GM18498 (cell line): Measurements from ENCODE around the gene RXFP2.

Experiments used
- ATAC-seq: cut with Tn5 transposase; IDR thresholded peaks from one replicate; pipeline ENCODE4 v1.9.1; 2021; ENCODE audit warnings: mild to moderate bottlenecking, moderate library complexity; ENCODE audit not compliant: unreplicated experiment

RXFP2 gene

DNA sequence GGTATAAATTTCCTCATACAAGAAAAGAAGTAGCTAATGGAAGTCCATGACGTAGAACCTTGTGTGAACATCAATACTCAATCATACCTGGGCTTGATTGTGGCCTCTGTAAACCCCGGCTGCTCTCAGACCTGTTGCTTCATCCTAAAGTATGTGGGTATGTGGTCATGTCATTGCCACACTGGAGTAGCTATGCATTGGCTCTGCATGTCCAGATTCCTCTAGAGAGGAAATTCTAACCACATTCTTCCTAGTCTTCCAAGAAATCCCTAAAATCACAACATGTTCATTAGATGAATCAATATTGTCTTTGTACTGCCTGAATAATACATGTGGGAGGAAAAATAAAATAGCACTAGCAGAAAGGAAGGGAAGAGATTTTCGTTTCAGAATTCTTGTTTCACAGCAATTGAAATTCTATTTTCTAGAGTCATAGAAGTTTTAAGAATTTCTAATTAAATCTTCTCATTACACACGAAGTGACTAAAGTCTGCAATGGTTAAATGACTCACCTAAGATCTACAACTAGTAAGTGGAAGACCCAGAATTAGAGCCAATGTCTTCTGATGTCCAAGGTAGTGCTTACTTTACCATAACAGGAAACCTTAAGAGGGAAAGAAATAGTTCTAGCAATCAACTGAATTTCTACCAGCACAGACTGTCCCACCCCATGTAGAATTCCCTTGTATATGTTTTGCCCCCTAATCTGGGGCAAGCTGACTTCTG lies 28.0 kb downstream of the RXFP2 start:
- no peak for ATAC-seq

DNA sequence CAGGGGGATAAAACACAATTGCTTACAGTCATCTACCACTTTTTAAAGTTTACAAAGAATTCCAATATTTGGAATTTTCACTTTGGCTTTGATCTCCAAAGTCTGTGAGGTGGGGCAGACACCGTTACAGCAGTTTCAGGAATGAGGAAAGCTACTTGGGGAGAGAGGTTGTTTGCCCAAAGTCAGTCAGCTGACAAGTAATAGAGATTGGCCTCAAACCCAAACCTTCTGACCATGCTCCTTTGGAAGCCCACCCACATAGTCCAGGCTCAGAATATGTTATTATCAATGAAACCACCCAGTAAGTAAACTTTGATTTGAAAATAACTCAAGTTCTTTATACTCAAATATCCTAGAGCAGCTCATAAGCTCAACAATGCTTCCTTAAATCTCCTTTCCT lies 29.0 kb downstream of the RXFP2 start:
- no peak for ATAC-seq

DNA sequence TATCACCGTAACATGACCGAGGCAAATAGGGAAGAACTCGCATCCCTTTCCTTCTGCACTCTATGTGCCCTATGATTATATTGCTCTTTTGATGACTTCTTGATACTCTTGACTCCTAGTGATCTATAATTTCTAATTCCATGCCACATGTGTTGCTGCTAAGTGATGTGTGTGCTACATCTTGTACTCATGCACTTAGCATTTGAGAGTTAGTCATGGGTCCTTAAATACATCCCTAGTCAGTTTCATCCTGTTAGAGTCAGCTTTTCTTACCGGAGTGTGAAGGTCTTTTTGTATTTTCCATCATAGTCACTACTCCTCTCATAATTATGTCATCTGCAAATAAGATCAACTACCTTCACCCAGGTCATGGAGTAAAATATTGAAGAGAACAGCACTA lies 30.2 kb downstream of the RXFP2 start:
- ATAC-seq, result no peak

- ATAC-seq, result no peak
Observed at GRCh38 chr13:31772231-31772630, 32.9 kb downstream of the RXFP2 start.

DNA sequence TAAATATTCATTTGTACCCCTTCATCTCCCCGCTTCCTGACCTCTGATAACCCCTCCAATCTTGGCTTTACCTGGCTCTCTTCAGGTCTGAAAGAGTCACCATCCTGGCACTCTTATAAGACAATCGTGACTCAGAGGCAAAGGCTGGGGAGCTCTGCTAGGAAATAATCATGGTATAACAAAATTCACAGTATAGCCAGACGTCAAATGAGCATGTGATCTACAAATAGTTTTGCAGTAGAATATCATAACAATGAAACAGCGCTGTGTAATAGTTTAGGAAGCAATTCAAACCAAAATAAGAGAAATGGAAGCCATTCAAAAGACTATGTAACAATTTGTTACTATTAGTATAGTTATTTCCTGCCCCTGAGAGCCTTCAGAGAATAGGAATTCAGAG lies 34.2 kb downstream of the RXFP2 start:
- ATAC-seq, result no peak

DNA sequence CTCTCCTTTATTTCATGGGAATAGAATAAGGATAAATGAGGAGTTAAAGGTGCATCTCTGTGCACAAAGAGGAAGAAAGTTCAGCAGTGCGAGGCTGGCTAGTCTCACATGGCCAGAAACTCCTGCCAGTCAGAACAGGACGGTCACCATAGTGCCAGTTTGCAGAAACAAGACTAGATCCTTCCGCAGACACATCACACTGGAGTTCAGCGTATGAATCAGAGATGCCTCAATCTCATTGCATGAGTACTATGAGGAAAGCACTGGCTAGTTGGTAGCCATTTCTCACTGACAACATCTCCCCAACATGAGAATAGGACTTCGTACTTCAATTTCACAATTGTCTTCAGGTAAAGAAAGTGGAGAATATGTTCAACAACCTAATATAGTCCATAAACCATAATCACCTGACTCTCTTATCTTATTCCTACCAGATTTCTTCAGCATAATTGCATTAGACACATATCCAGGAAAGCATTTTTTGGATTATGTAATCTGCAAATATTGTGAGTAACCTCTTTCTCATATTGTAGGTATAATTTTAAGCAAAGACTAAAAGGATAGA lies 34.9 kb downstream of the RXFP2 start:
- ATAC-seq, result no peak

DNA sequence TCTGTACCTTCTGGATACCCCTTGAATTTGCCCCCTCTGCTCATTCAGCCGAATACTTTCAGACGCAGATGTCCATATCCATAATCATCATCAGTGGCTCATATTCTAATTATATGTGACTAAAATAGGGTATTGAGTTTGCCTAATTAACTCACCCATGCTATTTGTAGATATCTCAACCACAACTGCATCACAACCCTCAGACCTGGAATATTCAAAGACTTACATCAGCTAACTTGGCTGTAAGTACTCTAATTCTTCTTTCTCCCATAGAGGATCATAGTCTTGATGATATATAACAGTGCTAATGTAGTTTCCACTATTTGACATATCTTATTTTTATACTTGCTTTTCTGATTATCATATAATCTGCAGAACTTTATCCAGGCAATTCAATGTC lies 35.8 kb downstream of the RXFP2 start:
- no peak for ATAC-seq

GRCh38 chr13:31775686-31776085 lies 36.4 kb downstream of the RXFP2 start:
- no peak for ATAC-seq

- ATAC-seq, result no peak
Observed at GRCh38 chr13:31781064-31781463, 41.7 kb downstream of the RXFP2 start.

- no peak for ATAC-seq
Observed at GRCh38 chr13:31786011-31786410, 46.7 kb downstream of the RXFP2 start.

DNA sequence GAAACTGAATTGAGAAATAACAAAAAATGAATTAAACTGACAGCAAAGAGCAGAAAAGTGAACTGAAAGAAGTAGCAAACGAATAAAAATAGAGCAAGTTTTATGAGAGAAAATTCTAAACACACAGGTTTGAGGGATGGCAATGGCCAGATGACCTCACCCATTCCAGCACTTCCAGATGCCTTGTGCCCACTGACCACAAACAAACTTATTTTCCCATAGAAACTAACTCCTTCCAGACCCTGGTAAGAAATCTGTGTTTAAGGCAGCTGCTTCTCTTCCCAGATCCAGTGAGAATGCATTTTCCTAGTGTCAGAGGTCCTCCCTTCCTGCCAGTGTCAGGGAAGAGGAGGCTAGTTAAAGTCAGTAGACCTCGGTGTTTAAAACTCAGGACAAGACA lies 51.7 kb downstream of the RXFP2 start:
- ATAC-seq, result no peak

- ATAC-seq, result no peak
Observed at GRCh38 chr13:31793246-31793645, 53.9 kb downstream of the RXFP2 start.

DNA sequence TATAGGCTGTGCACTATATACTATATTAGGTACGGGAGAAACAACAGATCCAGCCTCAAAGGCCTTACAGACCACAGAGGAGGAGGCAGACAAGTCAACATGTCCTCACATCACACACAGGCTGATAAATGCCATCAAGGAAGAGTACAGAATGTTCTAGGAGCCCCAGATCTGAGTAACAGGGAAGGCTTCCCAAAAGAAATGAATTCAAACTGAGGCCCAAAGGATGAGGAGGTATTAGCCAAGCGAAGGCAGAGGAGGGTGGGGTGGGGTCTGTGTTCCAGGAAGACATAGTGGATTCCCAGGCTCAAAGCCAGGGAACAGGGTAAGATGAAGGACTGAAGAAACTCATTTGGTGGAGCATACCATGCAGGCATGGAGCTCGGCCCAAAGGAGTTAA lies 55.1 kb downstream of the RXFP2 start:
- ATAC-seq, result no peak

DNA sequence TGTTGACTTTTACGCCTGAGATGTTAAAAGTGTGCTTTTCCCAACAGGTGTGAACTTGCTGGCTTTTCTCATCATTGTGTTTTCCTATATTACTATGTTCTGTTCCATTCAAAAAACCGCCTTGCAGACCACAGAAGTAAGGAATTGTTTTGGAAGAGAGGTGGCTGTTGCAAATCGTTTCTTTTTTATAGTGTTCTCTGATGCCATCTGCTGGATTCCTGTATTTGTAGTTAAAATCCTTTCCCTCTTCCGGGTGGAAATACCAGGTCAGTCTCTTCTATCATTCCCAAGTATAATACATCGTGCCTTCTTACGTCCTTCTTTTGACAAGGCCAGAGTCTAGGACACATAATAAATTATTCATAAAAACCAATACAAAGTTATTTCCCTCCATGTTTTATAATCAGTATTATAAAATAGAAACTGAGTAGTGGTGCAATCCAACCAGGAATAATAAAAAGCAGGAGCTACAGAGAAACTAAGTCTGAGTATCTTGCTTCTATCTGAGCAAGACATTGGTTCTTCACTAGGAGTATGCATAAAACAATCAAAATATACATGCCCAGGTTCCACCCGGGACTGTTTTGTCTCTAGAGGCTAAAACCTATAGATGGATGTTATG lies 57.9 kb downstream of the RXFP2 start:
- no peak for ATAC-seq

GRCh38 chr13:31798189-31798588 lies 58.9 kb downstream of the RXFP2 start:
- ATAC-seq, result no peak

DNA sequence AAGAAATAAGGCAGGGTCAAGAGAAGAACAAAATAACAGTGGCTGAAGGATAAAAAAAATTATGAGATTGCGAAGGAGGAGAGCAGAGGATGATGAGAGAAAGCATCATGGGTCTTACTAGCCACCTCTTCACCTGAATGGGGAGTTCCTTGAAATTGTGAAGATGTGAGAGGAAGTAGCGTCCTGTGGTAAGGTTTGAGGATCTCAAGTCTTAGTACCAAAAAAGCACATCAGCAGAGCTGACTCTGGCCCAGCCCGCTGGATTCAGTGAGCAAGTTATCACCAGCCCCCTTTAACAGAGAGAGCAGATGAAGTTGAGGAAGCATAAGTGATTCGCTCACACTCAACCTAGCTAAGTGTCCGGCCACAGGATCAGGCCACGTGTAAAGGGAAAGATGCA lies 61.8 kb downstream of the RXFP2 start:
- ATAC-seq, result no peak

- no peak for ATAC-seq
Observed at GRCh38 chr13:31803311-31803710, 64.0 kb downstream of the RXFP2 start.

DNA sequence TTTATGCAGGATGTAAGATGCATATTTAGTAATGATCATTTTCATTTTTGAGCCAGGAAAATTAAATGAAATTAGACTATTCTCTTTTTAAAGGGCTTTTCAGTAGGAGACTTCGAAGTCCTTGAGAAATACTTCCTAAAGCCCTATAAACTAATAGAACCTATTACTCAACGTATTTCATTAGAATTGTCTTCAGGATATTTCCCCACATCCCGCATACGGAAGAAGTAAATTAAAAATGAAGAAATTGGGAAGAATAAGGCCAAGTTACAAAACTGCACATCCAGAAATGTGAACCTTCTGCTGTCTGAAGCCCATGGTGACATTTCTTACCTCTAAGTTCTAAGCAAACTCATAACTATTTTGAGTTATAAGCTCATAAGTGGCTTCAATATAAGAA lies 66.5 kb downstream of the RXFP2 start:
- ATAC-seq, result no peak

DNA sequence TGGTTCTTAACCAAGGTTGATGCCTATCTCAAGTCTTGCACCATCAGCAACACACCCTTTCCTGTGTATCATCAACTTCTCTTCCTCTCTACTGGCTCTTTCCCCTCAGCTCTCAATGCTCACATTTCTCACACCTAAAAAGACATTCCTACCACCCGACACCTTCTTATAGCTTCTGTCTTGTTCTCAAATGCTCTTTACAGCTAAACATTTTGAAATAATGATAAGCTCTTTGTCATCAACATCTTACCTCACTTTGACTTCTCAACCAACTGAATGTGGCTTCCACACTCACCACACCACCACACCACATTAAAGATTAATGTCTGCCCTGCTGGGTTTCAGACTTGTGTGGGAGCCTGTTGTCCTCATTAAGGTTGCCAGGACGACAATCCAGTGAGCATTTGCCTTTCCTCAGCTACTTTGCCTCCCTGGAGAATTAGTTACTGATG lies 67.8 kb downstream of the RXFP2 start:
- ATAC-seq, result no peak

GRCh38 chr13:31814536-31814935 lies 75.2 kb downstream of the RXFP2 start:
- no peak for ATAC-seq

- ATAC-seq, result no peak
Observed at GRCh38 chr13:31815361-31816144, 76.2 kb downstream of the RXFP2 start.

- ATAC-seq, result no peak
Observed at GRCh38 chr13:31818236-31818635, 78.9 kb downstream of the RXFP2 start.
